ENCODE data around the gene SDK2.

Gene SDK2

DNA sequence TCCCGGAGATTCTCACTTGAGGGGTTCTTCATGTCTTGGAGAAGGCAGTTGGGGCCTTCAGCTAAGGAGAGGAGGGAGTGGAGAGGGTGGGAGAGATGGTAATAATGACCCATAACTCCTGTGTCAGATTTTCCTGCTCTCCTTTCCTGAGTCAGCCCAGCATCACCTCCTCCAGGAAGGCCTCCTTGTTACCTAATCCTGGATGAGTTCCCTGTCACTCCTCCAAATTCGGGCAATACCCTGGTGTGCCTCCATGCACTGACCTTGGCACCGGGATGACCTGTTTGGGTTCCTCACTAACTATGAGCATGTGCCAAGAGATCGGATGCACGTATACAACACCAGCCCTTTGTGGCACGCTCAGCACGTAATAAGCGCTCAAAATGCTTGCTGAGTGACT is 38.8 kb downstream of the SDK2 start:
- DNase-seq: no peak

DNA sequence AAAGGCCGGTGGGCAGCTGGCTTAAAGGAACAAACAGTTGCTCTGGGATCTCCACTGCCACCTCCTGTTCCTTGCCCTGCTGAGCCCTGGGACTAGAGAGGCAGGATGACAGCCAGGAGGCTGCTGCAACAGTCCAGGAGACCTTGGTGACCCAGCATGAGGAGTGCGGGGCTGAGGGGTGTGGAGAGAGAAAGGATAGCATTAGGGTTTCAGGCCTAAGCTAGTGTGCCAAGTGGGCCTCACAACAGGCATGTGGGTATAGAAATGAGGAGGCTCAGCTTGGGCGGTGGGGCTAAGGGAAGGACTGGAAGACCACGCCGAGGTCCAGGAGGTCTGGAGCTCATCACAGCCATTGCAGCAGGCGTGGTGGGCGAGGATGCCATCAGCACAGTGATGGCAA is 39.8 kb downstream of the SDK2 start:
- no peak for DNase-seq

- DNase-seq: no peak
Measured at GRCh38 chr17:73603971-73604370, 40.3 kb downstream of the SDK2 start.

DNA sequence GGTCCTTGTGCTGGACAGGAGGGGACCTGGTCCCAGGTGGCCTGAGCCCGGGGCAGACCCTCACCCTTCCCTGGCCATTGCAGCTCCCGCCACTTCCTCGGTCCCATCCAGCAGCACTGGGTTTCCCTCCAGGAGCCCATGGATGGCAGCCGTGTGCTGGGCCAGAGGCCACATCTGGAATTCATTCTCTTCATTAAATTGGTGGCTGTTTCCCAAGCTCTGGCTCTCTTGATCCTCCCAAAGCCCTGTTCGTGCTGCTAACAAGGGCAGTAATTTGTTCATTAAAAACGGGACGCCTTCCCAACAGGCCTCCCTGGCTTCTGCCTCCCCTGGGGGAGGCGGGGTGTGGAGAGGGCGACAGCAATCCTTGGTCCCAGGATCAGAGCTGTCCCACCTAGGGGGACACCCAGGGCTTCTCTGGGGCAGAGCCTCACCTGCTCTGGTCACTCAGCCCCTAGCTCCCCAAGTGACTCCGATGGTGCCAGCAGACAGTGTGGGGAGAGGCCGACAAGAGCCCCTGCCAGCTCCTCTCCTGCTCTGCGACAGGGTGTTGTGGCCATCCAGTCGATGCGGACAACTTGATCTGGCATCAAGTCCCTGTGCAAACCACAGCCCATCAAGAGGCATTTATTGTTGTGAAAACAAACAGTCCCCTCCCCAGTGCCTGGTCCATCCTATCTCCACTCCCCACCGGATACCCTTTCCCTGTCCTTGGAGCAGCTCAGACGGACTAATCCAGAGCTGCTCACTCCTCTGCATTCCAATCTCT is 44.0 kb downstream of the SDK2 start:
- no peak for DNase-seq

DNA sequence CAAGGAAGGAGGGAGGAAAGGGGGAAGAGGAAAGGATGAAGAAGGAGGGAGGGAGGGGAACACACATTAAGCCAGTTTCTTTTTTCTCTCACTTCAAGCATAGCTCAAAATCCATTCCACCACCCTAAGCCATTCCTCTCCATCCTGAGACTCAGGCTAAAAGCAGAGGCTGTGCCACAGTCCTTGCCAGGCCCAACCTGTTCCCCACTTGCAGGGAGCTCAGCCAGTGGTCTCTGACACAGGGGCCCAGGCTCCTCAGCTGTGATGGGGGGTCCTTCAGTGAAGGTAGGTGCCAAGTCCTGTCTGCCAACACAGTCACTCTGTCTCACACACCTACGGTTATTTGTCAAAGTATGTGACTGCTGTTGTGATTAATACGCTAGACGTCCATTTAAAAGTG is 44.6 kb downstream of the SDK2 start:
- DNase-seq: no peak

- no peak for DNase-seq
Measured at GRCh38 chr17:73598212-73598611, 46.0 kb downstream of the SDK2 start.

DNA sequence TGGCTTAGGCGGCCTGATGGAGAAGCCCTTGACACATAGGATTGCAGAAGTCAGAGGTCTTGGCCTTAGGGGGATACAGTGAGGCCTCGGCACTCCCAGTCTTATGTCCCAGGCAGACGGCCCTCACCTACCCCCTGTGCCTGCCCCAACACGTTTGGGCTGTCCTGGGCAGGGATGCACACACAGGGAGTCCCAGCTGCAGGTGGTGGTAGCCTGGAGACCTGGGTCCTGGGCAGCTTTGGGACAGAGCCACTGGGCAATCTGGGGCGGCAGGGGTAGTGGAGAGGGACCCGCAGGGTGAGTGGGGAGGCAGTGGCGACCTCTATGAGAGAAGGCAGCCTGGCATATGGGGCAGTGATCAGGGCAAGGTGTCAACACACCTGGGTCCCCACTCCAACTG is 48.3 kb downstream of the SDK2 start:
- no peak for DNase-seq

DNA sequence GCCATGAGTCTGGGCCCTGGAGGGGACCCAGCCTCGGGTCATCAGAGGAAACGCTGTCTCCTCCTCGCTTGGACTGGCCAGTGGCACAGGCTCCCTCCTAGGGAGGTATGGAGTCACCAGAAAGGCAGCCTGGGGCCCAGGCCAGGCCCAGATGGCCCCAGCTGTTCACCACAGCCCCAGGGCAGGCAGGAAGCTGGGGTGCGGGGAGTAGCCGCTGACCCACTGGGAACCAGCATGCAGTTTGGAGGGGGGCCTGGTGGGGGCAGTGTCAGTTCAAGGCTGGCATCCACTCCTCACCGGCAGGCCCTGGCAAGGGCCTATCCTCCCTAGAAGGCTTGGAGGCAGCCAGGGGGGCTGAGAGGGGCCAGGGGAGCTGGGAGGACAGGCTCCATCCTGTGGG is 48.8 kb downstream of the SDK2 start:
- DNase-seq: peak in 1 of 5 experiments; percentile 45

- no peak for DNase-seq
Measured at GRCh38 chr17:73595068-73595467, 49.2 kb downstream of the SDK2 start.

DNA sequence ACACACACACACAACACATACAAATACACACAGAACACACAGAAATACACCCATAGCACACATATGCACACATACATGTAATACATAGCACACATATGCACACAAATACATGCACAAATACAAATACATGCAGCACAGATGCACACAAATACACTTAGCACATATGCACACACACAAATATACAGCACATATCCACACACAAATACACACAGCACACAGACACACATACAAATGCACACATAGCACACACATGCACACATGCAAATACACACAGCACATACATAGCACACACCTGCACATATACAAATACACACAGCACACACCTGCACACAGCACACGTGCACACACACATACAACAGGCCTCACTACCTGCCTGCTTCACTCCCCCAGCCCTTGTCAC is 49.6 kb downstream of the SDK2 start:
- no peak for DNase-seq

DNA sequence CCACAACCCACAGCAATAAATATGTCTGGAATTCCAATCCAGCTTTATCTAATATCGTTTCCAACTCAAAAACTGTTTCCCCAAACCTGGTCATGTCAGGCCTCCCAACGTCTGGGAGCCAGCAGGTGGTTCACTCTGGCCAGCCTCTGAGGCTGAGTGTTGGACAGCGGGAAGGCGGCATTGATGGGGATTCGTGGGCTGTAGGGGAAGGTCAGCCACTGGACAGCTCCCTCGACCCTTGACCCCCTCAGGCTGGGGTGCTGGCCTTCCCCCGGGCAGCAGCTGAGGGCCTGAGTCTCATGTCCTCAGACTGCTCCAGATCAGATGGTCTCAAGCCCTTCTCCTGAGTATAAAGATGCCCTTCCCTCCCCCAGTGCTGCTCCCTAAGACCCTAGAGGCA is 50.2 kb downstream of the SDK2 start:
- DNase-seq: no peak

GRCh38 chr17:73593249-73593965 is 50.8 kb downstream of the SDK2 start:
- peak in 1 of 5 experiments; percentile 11 for DNase-seq

DNA sequence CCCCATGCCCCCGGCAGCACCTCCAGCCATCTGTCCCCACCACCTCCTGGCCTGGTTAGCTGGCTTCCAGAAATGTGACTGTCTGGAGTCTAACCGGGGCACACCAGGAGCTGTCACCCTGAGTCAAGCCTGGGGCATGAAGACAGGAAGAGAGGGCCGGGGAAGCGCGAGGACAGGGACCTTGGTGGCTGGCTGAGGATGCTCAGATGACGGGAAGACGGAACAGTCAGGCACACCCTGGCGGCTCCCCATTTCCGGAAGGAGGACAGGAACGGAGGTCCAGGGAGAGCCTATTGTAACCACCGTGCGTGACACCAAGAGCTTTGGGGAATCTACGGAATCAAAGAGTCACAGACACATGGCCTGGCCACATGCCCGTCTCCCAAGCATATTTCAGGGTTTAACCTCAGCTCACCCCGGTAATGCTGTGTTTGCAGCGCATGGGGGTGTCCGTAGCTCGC is 51.7 kb downstream of the SDK2 start:
- DNase-seq: peak in 1 of 5 experiments; percentile 34

- no peak for DNase-seq
Measured at GRCh38 chr17:73592079-73592415, 52.2 kb downstream of the SDK2 start.

DNA sequence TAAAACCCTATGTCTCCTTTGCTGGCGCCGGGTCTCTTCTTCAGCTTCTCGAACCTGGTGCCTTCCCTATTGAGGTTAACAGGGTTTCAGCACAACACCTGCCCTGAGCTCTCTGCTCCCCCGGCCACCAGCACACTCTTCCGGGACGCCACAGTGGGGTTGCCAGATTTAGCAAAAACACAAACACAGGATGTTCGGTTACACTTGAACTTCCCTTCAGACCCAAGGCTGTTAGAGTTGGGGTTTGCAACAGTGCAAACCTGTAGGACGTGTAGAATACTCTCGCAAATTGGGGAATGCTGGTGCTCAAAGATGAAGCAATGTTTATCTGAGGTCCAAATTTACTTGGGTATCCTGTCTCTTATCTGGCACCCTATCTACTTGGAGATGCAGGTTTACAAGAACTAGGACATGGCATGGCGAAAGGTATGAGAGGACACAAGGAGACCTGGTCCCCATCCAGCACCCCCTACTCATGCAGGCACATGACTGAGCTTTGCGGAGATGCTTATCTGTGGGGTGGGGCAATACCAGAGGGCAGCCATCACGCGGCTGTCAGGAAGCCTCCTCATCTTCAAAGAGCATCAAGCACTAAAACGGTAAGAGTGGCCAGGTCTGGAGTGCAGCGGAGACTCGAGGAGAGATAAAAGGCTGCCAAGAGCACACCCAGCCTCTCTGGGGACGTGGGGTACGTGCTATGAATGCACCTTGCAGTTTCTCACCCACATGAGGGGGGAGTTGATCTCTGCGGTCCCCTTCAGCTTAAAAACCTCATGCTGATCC is 52.8 kb downstream of the SDK2 start:
- DNase-seq: peak in 3 of 5 experiments; percentile 22 to 94 (median 63)

- DNase-seq: no peak
Measured at GRCh38 chr17:73589363-73589980, 54.8 kb downstream of the SDK2 start.

DNA sequence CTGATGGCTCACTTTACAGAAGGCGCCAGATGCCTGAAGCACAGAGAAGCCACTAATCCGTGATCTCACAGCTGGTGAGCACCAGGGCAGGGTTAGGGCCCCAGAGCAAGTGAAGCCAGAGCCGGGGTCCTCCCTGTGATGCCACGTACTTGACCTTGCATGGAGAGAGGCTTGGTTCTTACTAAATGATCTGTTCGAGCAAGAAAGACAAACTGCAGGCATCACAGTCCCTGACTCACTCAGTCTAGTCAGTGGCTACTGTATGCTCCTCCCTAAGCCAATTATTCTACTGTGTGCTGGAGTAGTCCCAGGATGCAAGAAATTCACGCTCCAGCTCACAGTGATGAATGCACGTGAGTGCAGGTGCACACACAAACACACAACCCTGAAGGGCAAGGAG is 55.4 kb downstream of the SDK2 start:
- no peak for DNase-seq

GRCh38 chr17:73588301-73588846 is 55.9 kb downstream of the SDK2 start:
- DNase-seq: no peak

DNA sequence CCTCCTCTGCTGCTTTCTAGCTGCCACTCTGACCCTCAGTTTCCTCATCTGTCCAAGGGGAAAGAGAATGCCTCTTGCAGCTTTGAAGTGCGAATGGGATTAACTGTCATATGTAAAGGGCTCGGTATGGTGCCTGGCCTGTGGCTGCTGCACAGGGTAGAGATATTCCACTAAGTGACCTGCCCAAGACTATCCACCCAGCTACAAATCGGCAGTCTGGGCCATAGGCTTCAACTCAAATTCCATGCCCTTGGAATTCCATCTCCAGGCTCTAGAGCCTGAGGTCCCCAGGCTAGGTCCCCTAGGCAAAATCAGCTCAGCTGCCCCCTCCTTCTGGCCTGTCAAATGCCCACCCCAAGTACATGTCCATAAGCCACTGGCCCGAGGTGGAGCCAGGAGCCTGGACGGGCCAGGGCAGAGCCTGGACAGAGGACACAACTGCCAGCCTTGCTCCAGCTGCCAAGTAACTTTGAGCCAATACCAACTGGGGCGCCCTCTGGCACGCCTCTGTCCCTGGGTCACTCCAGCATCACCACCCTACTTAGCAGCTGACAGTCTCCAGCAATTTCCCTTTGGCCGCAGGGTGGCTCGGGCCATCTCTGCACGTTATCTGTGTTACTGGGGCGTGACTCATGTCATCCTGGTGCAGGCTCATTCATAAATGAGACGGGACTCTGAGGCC is 57.2 kb downstream of the SDK2 start:
- DNase-seq: no peak

GRCh38 chr17:73586275-73586832 is 57.9 kb downstream of the SDK2 start:
- no peak for DNase-seq

DNA sequence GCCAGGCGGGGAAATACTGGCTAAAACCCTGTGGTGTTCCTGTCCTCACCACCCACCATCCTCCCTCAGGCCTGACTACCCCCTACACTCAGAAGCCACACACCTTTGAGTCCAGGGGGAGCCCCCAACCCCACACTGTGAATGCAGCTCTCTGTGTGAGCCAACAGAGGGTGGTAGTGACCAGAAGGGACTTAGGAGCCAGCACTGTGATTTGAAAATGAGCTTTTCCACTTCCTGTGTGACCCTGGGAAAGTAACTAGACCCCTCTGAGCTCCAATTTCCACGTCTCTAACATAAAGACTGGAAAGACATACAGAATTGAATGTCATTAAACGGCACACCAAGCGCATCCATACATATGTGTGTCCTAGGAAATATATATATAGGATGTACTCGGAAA is 58.7 kb downstream of the SDK2 start:
- peak in 1 of 5 experiments; percentile 24 for DNase-seq

DNA sequence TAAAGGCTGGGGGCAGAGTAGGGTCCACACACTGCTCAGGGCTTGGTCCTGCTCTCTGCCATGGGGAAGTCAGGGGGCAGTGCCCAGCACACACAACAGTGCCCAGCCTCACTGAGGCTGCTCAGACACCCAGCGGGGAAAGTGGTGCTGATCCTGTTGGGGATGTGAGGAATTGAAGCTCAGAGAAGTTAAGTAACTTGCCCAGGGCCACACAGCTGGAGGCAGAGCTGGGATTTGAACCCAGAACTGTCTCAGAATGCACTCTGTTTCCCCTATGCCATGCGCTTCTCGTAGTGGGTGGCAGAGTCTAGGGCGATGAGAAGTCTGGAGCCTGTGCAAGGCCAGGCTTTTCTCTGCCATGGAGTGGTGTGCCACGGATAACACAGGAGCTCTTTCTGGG is 59.3 kb downstream of the SDK2 start:
- DNase-seq: no peak
